K562 (cell line): ENCODE measurements around the gene KRTAP29-1.
"Not testable (repeated sequence)": the region's sequence is repeated elsewhere in the genome, so short reads cannot be mapped to it uniquely, and the experiment has no call there.

ENCODE experiments used
- GTF2A2 ChIP-seq: IDR thresholded peaks from 2 replicates; pipeline ENCODE4 v1.6.1; 2016; ENCODE audit warnings: mild to moderate bottlenecking, missing genetic modification characterization, missing compliant biosample characterization
- HCFC1 ChIP-seq: IDR thresholded peaks from 2 replicates; pipeline ENCODE4 v1.6.1; 2012; ENCODE audit warnings: low read depth, low read length, improper control_type of control experiment
- NFIX ChIP-seq: fragments of 250-450 bp; sonication (Bioruptor Pico); IDR thresholded peaks from 2 replicates; pipeline ENCODE4 v1.4.0; 2020; ENCODE audit warnings: low read depth, mild to moderate bottlenecking, moderate library complexity
- PURB ChIP-seq: sonication (generic); formaldehyde crosslinking; IDR thresholded peaks from 2 replicates; pipeline ENCODE4 v1.9.0; 2021; ENCODE audit warnings: low read depth, mild to moderate bottlenecking, missing genetic modification reagents

- not testable (repeated sequence) for TF ChIP-seq NFIX (CRISPR knock-in tag); GTF2A2; PURB (CRISPR knock-in tag); HCFC1
Observed at GRCh38 chr17:41271323-41271722, 31.3 kb downstream of the KRTAP29-1 start.
